CD4-positive, alpha-beta T cell (primary cell): ENCODE measurements around the gene PHF21B. TPM values are rescaled to one million over a fixed set of nuclear protein-coding genes. Genes with fewer than 3 reads are reported as not detected.

Experiments
- ATAC-seq: fragments of 200-7000 bp; cut with Tn5 transposase; one replicate; pipeline ENCODE4 v1.10.0; 2022; ENCODE audit warnings: mild to moderate bottlenecking; ENCODE audit not compliant: poor library complexity
- CTCF ChIA-PET: fragments of 350-600 bp; sonication (Branson Sonifier 250); formaldehyde crosslinking; loops from one replicate; lab custom pipeline; 2021; ENCODE audit warnings: antibody characterized with exemption, inconsistent platforms; lab: Charles Lee
- POLR2A ChIA-PET: fragments of 350-600 bp; sonication (Branson Sonifier 250); formaldehyde crosslinking; loops from one replicate; lab custom pipeline; 2021; ENCODE audit warnings: antibody characterized with exemption, inconsistent platforms; lab: Charles Lee
- DNase-seq, 14 experiments: peaks; one replicate each; pipeline ENCODE4 v3.0.0-alpha.2; 2013 to 2020; ENCODE audit warnings: mixed read lengths in 2 of 14
- H3K27ac ChIP-seq, 2 donors: one replicate each; pipeline versions ENCODE4 v1.5.1 to v1.7.0; 2013; ENCODE audit warnings: low read length in 2 of 2, low read depth in 1 of 2, mild to moderate bottlenecking in 1 of 2
- H3K27me3 ChIP-seq, 2 experiments: 1 replicate in 1 of 2; 2 replicates in 1 of 2; pipeline versions ENCODE4 v1.6.1 to v1.7.0; 2013; ENCODE audit warnings: low read length in 2 of 2, control low read depth in 1 of 2, mild to moderate bottlenecking in 1 of 2, moderate library complexity in 1 of 2; ENCODE audit not compliant: insufficient read depth in 2 of 2, control insufficient read depth in 1 of 2
- H3K36me3 ChIP-seq: one replicate; pipeline ENCODE4 v1.6.1; 2013; ENCODE audit warnings: low read length, control low read depth; ENCODE audit not compliant: insufficient read depth
- H3K4me1 ChIP-seq: one replicate; pipeline ENCODE4 v1.6.1; 2013; ENCODE audit warnings: low read length, control low read depth; ENCODE audit not compliant: insufficient read depth
- H3K4me3 ChIP-seq: one replicate; pipeline ENCODE4 v1.5.1; 2013; ENCODE audit warnings: mild to moderate bottlenecking, low read length, moderate library complexity
- H3K9me3 ChIP-seq, 2 experiments: 1 replicate in 1 of 2; 2 replicates in 1 of 2; pipeline versions ENCODE4 v1.6.1 to v1.7.0; 2013; ENCODE audit warnings: low read length in 2 of 2, mild to moderate bottlenecking in 2 of 2, control low read depth in 1 of 2, moderate library complexity in 1 of 2; ENCODE audit not compliant: control insufficient read depth in 1 of 2, insufficient read depth in 1 of 2
- H3K27ac Mint-ChIP-seq: one replicate; pipeline ENCODE4 v1.8.0; 2020; ENCODE audit warnings: mixed read lengths
- H3K27me3 Mint-ChIP-seq: one replicate; pipeline ENCODE4 v1.8.0; 2021; ENCODE audit warnings: mixed read lengths
- H3K36me3 Mint-ChIP-seq: one replicate; pipeline ENCODE4 v1.8.0; 2021; ENCODE audit warnings: low read depth, mixed read lengths
- H3K4me1 Mint-ChIP-seq: one replicate; pipeline ENCODE4 v1.8.0; 2021; ENCODE audit warnings: low read depth, mixed read lengths
- H3K4me3 Mint-ChIP-seq: one replicate; pipeline ENCODE4 v1.8.0; 2020; ENCODE audit warnings: mild to moderate bottlenecking, mixed read lengths
- H3K9me3 Mint-ChIP-seq: one replicate; pipeline ENCODE4 v1.8.0; 2020; ENCODE audit warnings: mixed read lengths
- CTCF ChIP-seq: fragments of 200-600 bp; IDR thresholded peaks from one replicate; pipeline ENCODE4 v1.8.0; 2022; ENCODE audit warnings: antibody characterized with exemption, mild to moderate bottlenecking
- intact Hi-C, 2 experiments: fragments of 100-400 bp; cut with DNase I in 1 of 2; cut with micrococcal nuclease in 1 of 2; formaldehyde crosslinking; loops; one replicate each; pipeline versions ENCODE4 v1.15.1 to v1.9.0; 2023 to 2025; cut with DNase I, micrococcal nuclease
- total RNA-seq, 174 experiments: library from RNA in 2 of 174; stranded (reverse) in 2 of 174; gene quantifications; one replicate each; pipeline ENCODE4 v1.2.3 and lab custom pipeline; 2021 to 2026

The PHF21B gene
- total RNA-seq, 2 experiments from 2014 or later, result not detected

GRCh38 chr22:45026511-45026910 lies 16.7 kb upstream of the PHF21B start:
- H3K27me3 Mint-ChIP-seq, result peaks cover 35% of the 10 kb centered on the region
- POLR2A ChIA-PET, result no interaction called here

GRCh38 chr22:45023431-45023830 lies 13.6 kb upstream of the PHF21B start:
- Histone ChIP-seq H3K27me3 (peaks cover 5% of the 10 kb centered on the region in 2 experiments), H3K36me3 (no peaks in the 10 kb centered on the region), H3K27ac (no peak overlapping the region), H3K4me3 (no peak overlapping the region), H3K9me3 (no peaks in the 10 kb centered on the region), H3K4me1 (no peaks in the 10 kb centered on the region)
- Mint-ChIP-seq H3K27ac (no peak overlapping the region), H3K9me3 (no peaks in the 10 kb centered on the region), H3K27me3 (peaks cover 44% of the 10 kb centered on the region), H3K4me1 (no peaks in the 10 kb centered on the region), H3K4me3 (no peak overlapping the region), H3K36me3 (no peaks in the 10 kb centered on the region)
- CTCF ChIA-PET, result no interaction called here
- intact Hi-C loops, result no loop called here
- POLR2A ChIA-PET, result no interaction called here
- TF ChIP-seq CTCF, result no peak
- no peak for ATAC-seq
- DNase-seq, result no peak

More at GRCh38 chr22:45026511-45026910, 16.7 kb upstream of the PHF21B start:
- H3K4me1 Mint-ChIP-seq, result no peaks in the 10 kb centered on the region
- DNase-seq (no peak), ATAC-seq (no peak)
- no peak for TF ChIP-seq CTCF
- intact Hi-C loops, result no loop called here
- no peaks in the 10 kb centered on the region for H3K9me3 ChIP-seq
- peaks cover 5% of the 10 kb centered on the region in 2 experiments for H3K27me3 ChIP-seq
- H3K36me3 ChIP-seq, result no peaks in the 10 kb centered on the region
- CTCF ChIA-PET, result no interaction called here
- H3K4me3 ChIP-seq, result no peak overlapping the region
- H3K27ac Mint-ChIP-seq, result no peak overlapping the region
- H3K4me1 ChIP-seq, result no peaks in the 10 kb centered on the region
- no peaks in the 10 kb centered on the region for H3K36me3 Mint-ChIP-seq
- no peak overlapping the region for H3K27ac ChIP-seq
- H3K9me3 Mint-ChIP-seq, result no peaks in the 10 kb centered on the region
- no peak overlapping the region for H3K4me3 Mint-ChIP-seq

- no peak overlapping the region for H3K4me3 Mint-ChIP-seq
These were observed 10.3 kb upstream of the PHF21B start for GRCh38 chr22:45019861-45020655.

More at GRCh38 chr22:45019861-45020655, 10.3 kb upstream of the PHF21B start:
- ChIA-PET CTCF (no interaction called here), POLR2A (no interaction called here)
- H3K4me1 ChIP-seq, result no peaks in the 10 kb centered on the region
- intact Hi-C loops, result no loop called here
- H3K27ac ChIP-seq, result no peak overlapping the region
- no peak for TF ChIP-seq CTCF
- H3K9me3 ChIP-seq, result no peaks in the 10 kb centered on the region
- ATAC-seq, result no peak
- H3K36me3 ChIP-seq, result no peaks in the 10 kb centered on the region
- Mint-ChIP-seq H3K4me1 (no peaks in the 10 kb centered on the region), H3K27ac (no peak overlapping the region), H3K9me3 (no peaks in the 10 kb centered on the region), H3K27me3 (peaks cover 52% of the 10 kb centered on the region), H3K36me3 (no peaks in the 10 kb centered on the region)
- H3K4me3 ChIP-seq, result no peak overlapping the region
- DNase-seq, result no peak
- H3K27me3 ChIP-seq, result peaks cover 5% of the 10 kb centered on the region in 2 experiments
